Immature natural killer cell (primary cell): Measurements from ENCODE around the gene CATSPERE. TPM values are rescaled to one million over a fixed set of nuclear protein-coding genes. Genes with fewer than 3 reads are reported as not detected.

ENCODE experiments used
- DNase-seq, 3 donors: peaks; one replicate each; pipeline ENCODE4 v3.0.0; 2022; ENCODE audit warnings: mixed read lengths in 1 of 3
- H3K27ac Mint-ChIP-seq, 6 donors: one replicate each; pipeline ENCODE4 v1.8.0; 2020; ENCODE audit warnings: mixed read lengths in 6 of 6, mild to moderate bottlenecking in 5 of 6, inconsistent platforms in 4 of 6, moderate library complexity in 3 of 6
- H3K27me3 Mint-ChIP-seq, 3 donors: one replicate each; pipeline ENCODE4 v1.8.0; 2020 to 2021; ENCODE audit warnings: low read depth in 3 of 3, mild to moderate bottlenecking in 3 of 3, mixed read lengths in 3 of 3, moderate library complexity in 3 of 3, inconsistent platforms in 1 of 3
- H3K36me3 Mint-ChIP-seq, 3 donors: one replicate each; pipeline ENCODE4 v1.8.0; 2020; ENCODE audit warnings: mixed read lengths in 3 of 3, inconsistent platforms in 2 of 3, mild to moderate bottlenecking in 2 of 3
- H3K4me1 Mint-ChIP-seq, 2 donors: one replicate each; pipeline ENCODE4 v1.8.0; 2020; ENCODE audit warnings: inconsistent platforms in 2 of 2, mild to moderate bottlenecking in 2 of 2, mixed read lengths in 2 of 2, moderate library complexity in 1 of 2
- H3K4me3 Mint-ChIP-seq, 5 donors: one replicate each; pipeline ENCODE4 v1.8.0; 2020; ENCODE audit warnings: mild to moderate bottlenecking in 5 of 5, mixed read lengths in 5 of 5, inconsistent platforms in 3 of 5, moderate library complexity in 3 of 5
- H3K9me3 Mint-ChIP-seq, 6 donors: one replicate each; pipeline ENCODE4 v1.8.0; 2020; ENCODE audit warnings: mild to moderate bottlenecking in 6 of 6, mixed read lengths in 6 of 6, inconsistent platforms in 4 of 6, moderate library complexity in 3 of 6
- polyA plus RNA-seq, 3 donors: library from polyadenylated mRNA; unstranded; fragments of 300-500 nt; fragmentation: Illumina TruSeq; gene quantifications; one replicate each; pipeline ENCODE4 v1.2.3, GENCODE V29; 2021

The CATSPERE gene
- polyA plus RNA-seq, 3 donors from 2014 or later = 0.11 to 0.31 TPM; not detected in 1

- no peak overlapping the region for H3K27ac Mint-ChIP-seq
- no peaks in the 10 kb centered on the region for H3K36me3 Mint-ChIP-seq
- H3K4me1 Mint-ChIP-seq = no peaks in the 10 kb centered on the region
- no peak for DNase-seq
- H3K4me3 Mint-ChIP-seq = no peak overlapping the region
- peaks cover 0 to 8% (median 0%) of the 10 kb centered on the region in 3 donors for H3K27me3 Mint-ChIP-seq
- no peaks in the 10 kb centered on the region for H3K9me3 Mint-ChIP-seq
Observed at GRCh38 chr1:244598611-244599010, 137.5 kb downstream of the CATSPERE start.

GRCh38 chr1:244599937-244600350 is 138.9 kb downstream of the CATSPERE start:
- H3K27ac Mint-ChIP-seq = no peak overlapping the region
- H3K9me3 Mint-ChIP-seq = no peaks in the 10 kb centered on the region
- H3K36me3 Mint-ChIP-seq = no peaks in the 10 kb centered on the region
- peaks cover 0 to 8% (median 0%) of the 10 kb centered on the region in 3 donors for H3K27me3 Mint-ChIP-seq
- DNase-seq = no peak
- no peaks in the 10 kb centered on the region for H3K4me1 Mint-ChIP-seq
- H3K4me3 Mint-ChIP-seq = no peak overlapping the region

GRCh38 chr1:244601336-244601735 is 140.3 kb downstream of the CATSPERE start:
- Mint-ChIP-seq H3K27me3 (peaks cover 0 to 2% (median 0%) of the 10 kb centered on the region in 3 donors), H3K36me3 (no peaks in the 10 kb centered on the region), H3K4me3 (no peak overlapping the region), H3K9me3 (no peaks in the 10 kb centered on the region), H3K4me1 (no peaks in the 10 kb centered on the region), H3K27ac (no peak overlapping the region)
- no peak for DNase-seq

- Mint-ChIP-seq H3K27ac (no peak overlapping the region), H3K4me3 (no peak overlapping the region), H3K36me3 (no peaks in the 10 kb centered on the region), H3K4me1 (no peaks in the 10 kb centered on the region), H3K27me3 (peaks cover 0 to 3% (median 0%) of the 10 kb centered on the region in 3 donors), H3K9me3 (no peaks in the 10 kb centered on the region)
- peak; percentile 23 to 44 (median 38) for DNase-seq
Observed at GRCh38 chr1:244603498-244603897, 142.4 kb downstream of the CATSPERE start.

GRCh38 chr1:244605835-244606370 is 144.8 kb downstream of the CATSPERE start:
- Mint-ChIP-seq H3K27me3 (peaks cover 0 to 5% (median 1%) of the 10 kb centered on the region in 3 donors), H3K9me3 (no peaks in the 10 kb centered on the region), H3K27ac (no peak overlapping the region), H3K36me3 (no peaks in the 10 kb centered on the region), H3K4me3 (no peak overlapping the region), H3K4me1 (no peaks in the 10 kb centered on the region)
- DNase-seq = no peak

- H3K27ac Mint-ChIP-seq = no peak overlapping the region
- H3K4me3 Mint-ChIP-seq = no peak overlapping the region
- H3K36me3 Mint-ChIP-seq = no peaks in the 10 kb centered on the region
- peaks cover 0 to 5% (median 1%) of the 10 kb centered on the region in 3 donors for H3K27me3 Mint-ChIP-seq
- no peaks in the 10 kb centered on the region for H3K9me3 Mint-ChIP-seq
- DNase-seq = no peak
- H3K4me1 Mint-ChIP-seq = no peaks in the 10 kb centered on the region
Observed at GRCh38 chr1:244614113-244614836, 153.2 kb downstream of the CATSPERE start.

- no peak overlapping the region for H3K27ac Mint-ChIP-seq
- no peaks in the 10 kb centered on the region for H3K4me1 Mint-ChIP-seq
- H3K4me3 Mint-ChIP-seq = no peak overlapping the region
- H3K9me3 Mint-ChIP-seq = no peaks in the 10 kb centered on the region
- peaks cover 0 to 5% (median 1%) of the 10 kb centered on the region in 3 donors for H3K27me3 Mint-ChIP-seq
- H3K36me3 Mint-ChIP-seq = no peaks in the 10 kb centered on the region
- DNase-seq = no peak
Observed at GRCh38 chr1:244614879-244615278, 153.8 kb downstream of the CATSPERE start.

- no peaks in the 10 kb centered on the region for H3K36me3 Mint-ChIP-seq
- no peak overlapping the region for H3K4me3 Mint-ChIP-seq
- peaks cover 0 to 5% (median 1%) of the 10 kb centered on the region in 3 donors for H3K27me3 Mint-ChIP-seq
- no peaks in the 10 kb centered on the region for H3K4me1 Mint-ChIP-seq
- no peak for DNase-seq
- no peak overlapping the region for H3K27ac Mint-ChIP-seq
- no peaks in the 10 kb centered on the region for H3K9me3 Mint-ChIP-seq
Observed at GRCh38 chr1:244615301-244615700, 154.2 kb downstream of the CATSPERE start.

- DNase-seq = no peak
- Mint-ChIP-seq H3K4me3 (no peak overlapping the region), H3K36me3 (peaks cover 0 to 3% (median 0%) of the 10 kb centered on the region in 3 donors), H3K27me3 (peaks cover 3 to 11% (median 4%) of the 10 kb centered on the region in 3 donors), H3K9me3 (no peaks in the 10 kb centered on the region), H3K27ac (no peak overlapping the region), H3K4me1 (no peaks in the 10 kb centered on the region)
Observed at GRCh38 chr1:244626709-244627108, 165.6 kb downstream of the CATSPERE start.

GRCh38 chr1:244628789-244629188 is 167.7 kb downstream of the CATSPERE start:
- no peak overlapping the region for H3K4me3 Mint-ChIP-seq

GRCh38 chr1:244633140-244633539 is 172.1 kb downstream of the CATSPERE start:
- no peaks in the 10 kb centered on the region for H3K36me3 Mint-ChIP-seq
- no peak overlapping the region for H3K4me3 Mint-ChIP-seq
- no peaks in the 10 kb centered on the region for H3K9me3 Mint-ChIP-seq
- no peaks in the 10 kb centered on the region for H3K4me1 Mint-ChIP-seq
- no peak for DNase-seq
- H3K27me3 Mint-ChIP-seq = peaks cover 3 to 6% (median 4%) of the 10 kb centered on the region in 3 donors
- H3K27ac Mint-ChIP-seq = no peak overlapping the region

More at GRCh38 chr1:244628789-244629188, 167.7 kb downstream of the CATSPERE start:
- H3K4me1 Mint-ChIP-seq = no peaks in the 10 kb centered on the region
- H3K27me3 Mint-ChIP-seq = peaks cover 3 to 11% (median 6%) of the 10 kb centered on the region in 3 donors
- H3K27ac Mint-ChIP-seq = no peak overlapping the region
- H3K9me3 Mint-ChIP-seq = no peaks in the 10 kb centered on the region
- no peak for DNase-seq
- H3K36me3 Mint-ChIP-seq = peaks cover 0 to 3% (median 0%) of the 10 kb centered on the region in 3 donors

- Mint-ChIP-seq H3K9me3 (no peaks in the 10 kb centered on the region), H3K4me3 (no peak overlapping the region), H3K36me3 (no peaks in the 10 kb centered on the region)
Observed at GRCh38 chr1:244634546-244634945, 173.5 kb downstream of the CATSPERE start.

GRCh38 chr1:244636488-244637259 is 175.6 kb downstream of the CATSPERE start:
- no peak overlapping the region for H3K4me3 Mint-ChIP-seq

More at GRCh38 chr1:244634546-244634945, 173.5 kb downstream of the CATSPERE start:
- DNase-seq = no peak
- peaks cover 0 to 4% (median 3%) of the 10 kb centered on the region in 3 donors for H3K27me3 Mint-ChIP-seq
- no peaks in the 10 kb centered on the region for H3K4me1 Mint-ChIP-seq
- no peak overlapping the region for H3K27ac Mint-ChIP-seq

GRCh38 chr1:244639561-244639960 is 178.5 kb downstream of the CATSPERE start:
- no peak for DNase-seq
- no peak overlapping the region for H3K4me3 Mint-ChIP-seq
- H3K27me3 Mint-ChIP-seq = peaks cover 0 to 5% (median 0%) of the 10 kb centered on the region in 3 donors
- H3K36me3 Mint-ChIP-seq = no peaks in the 10 kb centered on the region
- no peak overlapping the region for H3K27ac Mint-ChIP-seq
- no peaks in the 10 kb centered on the region for H3K9me3 Mint-ChIP-seq
- no peaks in the 10 kb centered on the region for H3K4me1 Mint-ChIP-seq

More at GRCh38 chr1:244636488-244637259, 175.6 kb downstream of the CATSPERE start:
- no peak overlapping the region for H3K27ac Mint-ChIP-seq
- DNase-seq = no peak
- H3K4me1 Mint-ChIP-seq = no peaks in the 10 kb centered on the region
- H3K27me3 Mint-ChIP-seq = peaks cover 0 to 3% (median 0%) of the 10 kb centered on the region in 3 donors
- H3K9me3 Mint-ChIP-seq = no peaks in the 10 kb centered on the region
- H3K36me3 Mint-ChIP-seq = no peaks in the 10 kb centered on the region
